GM18508 (cell line): Measurements from ENCODE around the gene MAGI3.
"Not testable (repeated sequence)": the region's sequence is repeated elsewhere in the genome, so short reads cannot be mapped to it uniquely, and the experiment has no call there.

Source experiments
- ATAC-seq: cut with Tn5 transposase; IDR thresholded peaks from one replicate; pipeline ENCODE4 v1.9.1; 2021; ENCODE audit warnings: moderate number of reproducible peaks; ENCODE audit not compliant: insufficient read depth, unreplicated experiment

Gene MAGI3

GRCh38 chr1:113676524-113676923, 286.2 kb downstream of the MAGI3 start:
- ATAC-seq = no peak

- no peak for ATAC-seq
These were observed 287.2 kb downstream of the MAGI3 start for GRCh38 chr1:113677250-113678158.

GRCh38 chr1:113678159-113678469, 287.8 kb downstream of the MAGI3 start:
- ATAC-seq = no peak

DNA sequence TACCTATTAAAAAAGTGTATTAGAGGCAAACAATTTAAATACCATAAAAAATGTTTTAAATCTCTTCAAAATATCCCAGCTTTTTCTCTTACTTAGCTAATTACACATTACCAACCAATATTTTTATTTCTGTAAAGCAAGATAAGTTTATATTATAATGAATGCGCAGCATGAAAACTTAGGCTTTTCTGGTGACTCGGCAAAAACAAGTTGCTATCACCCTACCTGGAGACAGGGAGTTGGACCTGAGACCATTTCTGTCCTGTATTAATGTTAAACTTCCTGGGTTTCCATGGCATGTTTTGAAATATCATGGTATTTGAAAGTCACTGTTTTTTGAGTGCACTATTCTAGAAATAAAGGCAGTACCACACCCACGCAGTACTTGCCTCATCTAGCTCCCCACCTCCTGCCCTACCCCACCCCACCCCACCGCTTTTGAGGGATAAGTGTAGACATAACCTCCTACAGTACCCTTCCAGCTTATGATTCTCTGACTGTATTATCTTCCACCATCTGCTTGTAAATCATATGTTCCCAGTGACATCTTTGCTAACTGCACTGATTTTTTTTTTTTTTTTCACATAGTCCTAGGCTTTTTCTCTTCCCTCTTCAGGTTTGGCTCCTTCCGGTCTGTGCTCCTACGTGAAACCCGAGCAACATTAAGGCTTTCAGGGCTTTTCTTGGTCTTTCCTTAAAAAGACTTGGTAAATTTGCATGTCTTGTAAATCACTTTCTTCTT, 291.5 kb downstream of the MAGI3 start:
- ATAC-seq = no peak

DNA sequence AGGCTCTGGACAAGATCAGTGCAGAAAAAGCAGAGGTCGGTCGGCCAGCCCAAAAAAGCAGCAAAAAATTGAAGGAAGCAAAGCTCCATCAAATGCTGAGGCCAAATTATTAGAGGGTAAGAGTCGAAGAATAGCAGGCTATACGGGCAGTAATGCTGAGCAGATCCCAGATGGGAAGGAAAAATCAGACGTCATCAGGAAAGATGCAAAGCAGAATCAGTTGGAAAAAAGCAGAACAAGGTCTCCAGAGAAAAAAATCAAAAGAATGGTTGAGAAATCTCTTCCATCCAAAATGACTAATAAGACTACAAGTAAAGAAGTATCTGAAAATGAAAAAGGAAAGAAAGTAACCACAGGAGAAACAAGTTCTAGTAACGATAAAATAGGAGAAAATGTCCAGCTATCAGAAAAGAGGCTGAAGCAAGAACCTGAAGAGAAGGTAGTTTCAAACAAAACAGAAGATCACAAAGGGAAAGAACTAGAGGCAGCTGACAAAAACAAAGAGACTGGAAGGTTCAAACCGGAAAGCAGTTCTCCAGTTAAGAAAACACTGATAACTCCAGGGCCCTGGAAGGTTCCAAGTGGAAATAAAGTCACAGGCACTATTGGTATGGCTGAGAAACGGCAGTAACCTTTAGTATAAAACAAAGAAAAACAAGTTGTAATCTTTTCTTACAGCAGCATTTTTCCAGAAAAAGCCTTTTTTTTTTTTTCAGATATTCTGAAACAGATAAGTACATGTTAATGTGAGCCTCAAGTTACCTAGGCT, 293.3 kb downstream of the MAGI3 start:
- ATAC-seq = no peak

GRCh38 chr1:113684153-113684541, 293.8 kb downstream of the MAGI3 start:
- no peak for ATAC-seq

DNA sequence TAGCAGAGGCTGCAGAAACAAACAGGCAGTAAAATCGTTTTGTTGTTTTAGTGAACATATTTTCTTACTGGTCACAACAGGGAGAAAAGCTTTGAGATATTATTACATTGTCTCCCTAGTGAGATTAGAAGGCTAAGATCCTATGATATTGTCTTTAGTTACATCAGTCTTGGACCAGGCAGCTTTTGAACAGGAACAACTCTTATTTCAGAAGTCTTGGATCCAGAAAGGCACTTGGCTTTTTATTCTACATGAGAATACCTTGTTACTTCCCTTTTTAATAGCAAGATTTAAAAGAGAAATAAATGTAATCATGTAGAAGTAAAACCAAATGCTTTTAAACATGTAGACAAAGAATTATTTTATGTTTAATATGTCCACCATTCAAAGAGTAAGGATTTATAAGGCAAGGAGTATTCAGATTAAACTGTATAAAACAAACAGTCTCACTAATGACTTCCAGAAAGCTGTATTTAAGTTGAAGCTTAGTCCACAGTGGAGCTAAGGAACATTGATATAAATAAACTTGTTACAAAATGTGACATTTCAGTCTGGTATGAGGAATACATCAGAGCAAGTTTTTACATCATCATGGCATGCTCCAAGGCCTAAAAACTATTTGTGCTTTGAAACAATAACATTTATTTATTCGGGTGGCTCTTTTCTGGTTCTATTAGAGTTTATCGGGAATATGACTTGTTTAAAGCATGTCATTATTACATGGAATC, 296.7 kb downstream of the MAGI3 start:
- ATAC-seq = no peak

DNA sequence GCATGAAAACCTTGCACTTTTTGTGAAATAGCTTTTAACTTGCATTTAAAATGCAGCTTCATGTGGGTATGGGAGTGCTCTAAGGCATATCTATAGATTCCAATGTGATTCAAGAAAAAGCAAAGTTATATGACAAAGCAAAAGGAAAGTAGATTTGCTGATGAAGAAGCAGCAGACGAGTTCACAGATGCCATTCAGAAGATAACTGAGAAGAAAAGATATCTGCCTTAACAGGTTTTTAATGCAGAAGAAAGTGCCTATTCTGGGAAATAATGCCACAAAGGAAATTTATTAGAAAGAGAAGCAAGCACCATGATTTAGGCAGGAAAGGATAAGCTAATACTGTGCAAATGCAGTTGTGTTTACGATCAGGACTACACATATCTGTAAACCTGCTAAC, 300.9 kb downstream of the MAGI3 start:
- ATAC-seq = no peak

GRCh38 chr1:113692342-113692741, 302.0 kb downstream of the MAGI3 start:
- ATAC-seq = no peak

DNA sequence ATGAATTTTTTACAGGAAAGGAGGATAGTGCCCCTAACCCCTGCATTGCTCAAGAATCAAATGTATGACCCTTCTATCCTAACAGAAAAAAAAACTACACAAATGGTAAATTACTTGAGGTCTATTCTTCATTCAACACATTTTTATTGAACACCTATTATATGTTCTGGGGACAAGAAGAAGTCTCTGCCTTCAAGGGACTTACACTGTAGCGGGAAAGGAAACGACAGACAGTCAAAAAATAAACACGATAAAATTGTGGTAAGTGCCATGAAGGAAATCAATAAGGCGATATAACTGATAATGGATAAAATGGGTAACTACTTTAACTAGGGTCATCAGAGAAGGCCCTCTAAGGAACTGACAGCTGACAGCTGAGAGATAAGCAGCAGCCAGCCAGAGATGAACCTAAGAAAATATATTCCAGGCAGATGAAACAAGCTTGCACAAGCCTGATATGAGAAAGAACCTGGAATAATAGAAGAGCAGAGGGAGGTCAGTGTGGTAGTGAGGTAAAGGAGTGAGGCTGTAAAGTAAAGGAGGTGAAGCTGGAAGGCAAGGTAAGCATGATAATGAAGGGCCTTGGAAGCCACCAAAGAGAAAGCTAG, 302.6 kb downstream of the MAGI3 start:
- no peak for ATAC-seq

DNA sequence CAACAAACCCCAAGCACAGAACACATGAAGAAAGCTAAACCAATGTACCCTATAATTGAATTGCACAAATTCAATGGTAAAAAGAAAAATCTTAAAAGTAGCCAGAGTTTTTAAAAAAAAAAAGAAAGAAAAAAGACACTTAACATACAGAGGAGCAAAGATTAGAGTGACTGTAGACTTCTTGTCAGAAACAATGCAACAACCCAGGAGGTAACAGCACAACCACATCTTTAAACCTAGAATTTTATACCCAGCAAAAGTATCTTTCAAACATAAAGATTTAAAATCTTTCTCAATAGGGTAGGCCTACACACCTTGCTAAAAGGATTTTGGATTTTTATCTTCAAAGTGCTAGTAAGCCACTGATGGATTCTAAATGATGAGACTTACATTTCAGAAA, 304.6 kb downstream of the MAGI3 start:
- no peak for ATAC-seq

- ATAC-seq = no peak
These were observed 311.1 kb downstream of the MAGI3 start for GRCh38 chr1:113701429-113701828.

GRCh38 chr1:113714606-113715269, 324.4 kb downstream of the MAGI3 start:
- ATAC-seq = no peak

- not testable (repeated sequence) for ATAC-seq
These were observed 327.2 kb downstream of the MAGI3 start for GRCh38 chr1:113717506-113717905.

- ATAC-seq = not testable (repeated sequence)
These were observed 328.3 kb downstream of the MAGI3 start for GRCh38 chr1:113718621-113719020.

DNA sequence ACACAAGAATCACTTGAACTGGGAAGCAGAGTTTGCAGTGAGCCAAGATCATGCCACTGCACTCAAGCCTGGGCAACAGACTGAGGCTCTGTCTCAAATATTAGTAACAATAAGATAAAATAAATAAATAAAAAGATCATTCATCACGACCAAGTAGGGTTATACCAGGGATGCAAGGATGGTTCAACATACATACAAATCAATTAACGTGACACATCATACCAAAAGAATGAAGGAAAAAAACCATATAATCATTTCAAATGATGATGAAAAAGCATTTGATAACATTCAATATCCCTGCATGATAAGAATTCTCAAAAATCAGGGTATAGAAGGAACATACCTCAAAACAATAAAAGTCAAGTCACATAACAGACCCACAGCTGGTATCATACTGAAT, 330.7 kb downstream of the MAGI3 start:
- ATAC-seq = no peak

DNA sequence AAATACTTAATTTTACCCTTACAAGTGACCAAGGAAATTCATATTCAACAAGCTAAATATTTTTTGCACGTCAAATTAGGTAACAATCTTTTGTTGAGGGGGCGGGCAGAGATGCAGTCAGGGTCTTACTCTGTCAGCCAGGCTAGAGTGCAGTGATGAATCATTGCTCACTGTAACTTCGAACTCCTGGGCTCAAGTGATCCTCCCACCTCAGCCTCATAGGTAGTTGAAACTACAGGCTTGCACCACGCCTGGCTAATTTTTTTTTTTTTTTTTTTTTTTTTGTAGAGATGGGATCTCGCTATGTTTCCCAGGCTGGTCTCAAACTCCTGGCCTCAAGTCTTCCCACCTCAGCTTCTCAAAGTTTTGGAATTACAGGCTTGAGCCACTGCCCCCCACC, 342.5 kb downstream of the MAGI3 start:
- no peak for ATAC-seq

DNA sequence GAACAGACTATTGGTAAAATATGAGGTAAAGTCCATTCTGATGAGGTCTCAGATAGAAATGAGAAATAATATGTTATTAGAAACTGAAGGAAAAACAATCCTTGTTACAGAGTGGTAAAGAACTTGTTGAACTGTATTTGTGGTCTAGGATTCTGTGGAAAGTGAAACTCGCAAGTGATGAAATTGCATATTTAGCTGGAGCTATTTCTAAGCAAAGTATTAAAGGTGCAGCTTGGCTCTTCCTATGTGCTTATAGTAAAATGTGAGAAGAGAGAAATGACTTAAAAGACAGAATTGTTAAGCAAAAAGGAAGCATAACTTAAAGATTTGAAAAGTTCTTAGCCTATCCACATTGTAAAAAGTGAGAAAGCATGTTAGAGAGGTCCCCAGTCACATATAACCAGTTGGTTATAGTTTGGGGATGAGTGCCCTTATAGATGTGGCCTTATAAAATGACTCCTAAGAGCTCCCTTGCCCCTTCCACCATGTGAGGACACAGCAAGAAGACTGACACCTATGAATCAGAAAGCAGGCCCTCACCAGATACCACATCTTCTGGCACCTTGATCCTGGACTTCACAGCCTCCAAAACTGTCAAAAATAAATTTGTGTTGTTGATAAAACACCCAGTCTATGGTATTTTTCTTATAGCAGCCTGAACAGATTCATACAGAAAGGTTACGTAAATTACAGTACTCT, 344.2 kb downstream of the MAGI3 start:
- ATAC-seq = no peak
